PC-3 (cell line): ENCODE measurements around the gene SLFN13. TPM values are rescaled to one million over a fixed set of nuclear protein-coding genes. Genes with fewer than 3 reads are reported as not detected.
A peak's percentile ranks its signal among the peaks of the same experiment; 100 is the strongest.

ENCODE experiments used
- ATAC-seq: fragments of 200-7000 bp; cut with Tn5 transposase; 2 replicates; pipeline ENCODE4 v1.9.1; 2020; ENCODE audit warnings: mild to moderate bottlenecking, moderate library complexity
- BruUV-seq: library from RNA; stranded (reverse); fragments of 400-500 nt; replicated peaks from 2 replicates; lab custom pipeline; 2021; lab: Mats Ljungman, UMichigan
- CTCF ChIA-PET: fragments of 300-600 bp; sonication (Branson Sonifier 250); formaldehyde crosslinking; loops from one replicate; lab custom pipeline; 2022; ENCODE audit warnings: antibody characterized with exemption; lab: Charles Lee
- POLR2A ChIA-PET: fragments of 300-600 bp; sonication (Branson Sonifier 250); formaldehyde crosslinking; loops from one replicate; lab custom pipeline; 2022; ENCODE audit warnings: antibody characterized with exemption; ENCODE audit not compliant: unreplicated experiment; lab: Charles Lee
- DNase-seq: peaks from one replicate; pipeline ENCODE4 v3.0.0-alpha.2; 2015
- H2AFZ ChIP-seq: fragments of 300-600 bp; sonication (generic); 2 replicates; pipeline ENCODE4 v1.6.0; 2016; ENCODE audit warnings: antibody characterized with exemption, low read length
- H3F3A ChIP-seq: fragments of 300-600 bp; sonication (generic); one replicate; pipeline ENCODE4 v1.6.0; 2017; ENCODE audit warnings: antibody characterized with exemption, low read length, control low read depth, mild to moderate bottlenecking; ENCODE audit not compliant: unreplicated experiment
- H3K27ac ChIP-seq: fragments of 300-600 bp; sonication (generic); 2 replicates; pipeline ENCODE4 v1.5.1; 2016; ENCODE audit warnings: mild to moderate bottlenecking, low read length
- H3K27me3 ChIP-seq: fragments of 300-600 bp; sonication (generic); 2 replicates; pipeline ENCODE4 v1.6.1; 2016; ENCODE audit warnings: low read length, mixed read lengths
- H3K36me3 ChIP-seq: fragments of 300-600 bp; sonication (generic); 2 replicates; pipeline ENCODE4 v1.6.1; 2016; ENCODE audit warnings: low read depth, mixed run types, low read length, mixed read lengths
- H3K4me1 ChIP-seq: fragments of 300-600 bp; sonication (generic); 2 replicates; pipeline ENCODE4 v1.5.1; 2016; ENCODE audit warnings: low read length; ENCODE audit not compliant: insufficient read depth
- H3K4me2 ChIP-seq: fragments of 300-600 bp; sonication (generic); 2 replicates; pipeline ENCODE4 v1.6.0; 2016; ENCODE audit warnings: low read length
- H3K4me3 ChIP-seq: fragments of 300-600 bp; sonication (generic); 2 replicates; pipeline ENCODE4 v1.5.1; 2016; ENCODE audit warnings: mild to moderate bottlenecking, low read length, mixed read lengths
- H3K79me2 ChIP-seq: fragments of 300-600 bp; sonication (generic); 2 replicates; pipeline ENCODE4 v1.6.1; 2017; ENCODE audit warnings: low read length, mixed read lengths
- H3K9ac ChIP-seq: fragments of 300-600 bp; sonication (generic); 2 replicates; pipeline ENCODE4 v1.6.0; 2016; ENCODE audit warnings: mild to moderate bottlenecking, low read length
- H3K9me2 ChIP-seq: fragments of 300-600 bp; sonication (generic); replicated peaks from 2 replicates; pipeline ENCODE4 v1.6.1; 2016; ENCODE audit warnings: mixed run types, low read length, mixed read lengths
- H3K9me3 ChIP-seq: fragments of 300-600 bp; sonication (generic); 2 replicates; pipeline ENCODE4 v1.6.1; 2016; ENCODE audit warnings: low read length, mixed read lengths
- H4K20me1 ChIP-seq: fragments of 300-600 bp; sonication (generic); 2 replicates; pipeline ENCODE4 v1.6.1; 2016; ENCODE audit warnings: low read length, mixed read lengths
- CTCF ChIP-seq: fragments of 300-600 bp; sonication (generic); conservative IDR thresholded peaks from 2 replicates; pipeline ENCODE4 v1.5.1; 2017; ENCODE audit warnings: antibody characterized with exemption, low read depth, mild to moderate bottlenecking, low read length
- EZH2 ChIP-seq: fragments of 300-600 bp; sonication (generic); IDR thresholded peaks from one replicate; pipeline ENCODE4 v1.6.1; 2017; ENCODE audit warnings: antibody characterized with exemption, mild to moderate bottlenecking, low read length; ENCODE audit not compliant: unreplicated experiment
- EZH2phosphoT487 ChIP-seq: fragments of 300-600 bp; sonication (generic); IDR thresholded peaks from 2 replicates; pipeline ENCODE4 v1.6.1; 2018; ENCODE audit warnings: mild to moderate bottlenecking, antibody characterized with exemption, low read length, borderline replicate concordance
- intact Hi-C: fragments of 100-400 bp; cut with micrococcal nuclease; formaldehyde crosslinking; loops from 2 replicates; pipeline ENCODE4 v1.9.0; 2023
- total RNA-seq: library from RNA; depleted of rRNA; stranded (reverse); fragments of >200 nt; gene quantifications from 2 replicates; pipeline ENCODE4 v1.2.3, GENCODE V29; 2014

Gene SLFN13
- total RNA-seq, 1 experiment from 2014 or later, result 8.2 TPM

GRCh38 chr17:35438433-35438832 is 10.1 kb downstream of the SLFN13 start:
- H3K27me3 ChIP-seq, result no peaks in the 10 kb centered on the region
- no peak for DNase-seq
- TF ChIP-seq EZH2phosphoT487, result no peak
- ATAC-seq, result no peak
- H3K4me2 ChIP-seq, result no peak overlapping the region
- H3K9me2 ChIP-seq, result no peaks in the 10 kb centered on the region
- H2AFZ ChIP-seq, result no peak overlapping the region
- H3K4me1 ChIP-seq, result peaks cover 6% of the 10 kb centered on the region
- no peaks in the 10 kb centered on the region for H4K20me1 ChIP-seq
- CTCF ChIA-PET, result no interaction called here
- POLR2A ChIA-PET, result no interaction called here
- no peak overlapping the region for H3K9ac ChIP-seq
- no peak overlapping the region for H3K4me3 ChIP-seq
- H3K9me3 ChIP-seq, result no peaks in the 10 kb centered on the region
- BruUV-seq, result no TSS peak
- H3K79me2 ChIP-seq, result no peaks in the 10 kb centered on the region
- intact Hi-C loops, result no loop called here
- no peaks in the 10 kb centered on the region for H3K36me3 ChIP-seq
- H3F3A ChIP-seq, result no peaks in the 10 kb centered on the region
- H3K27ac ChIP-seq, result no peak overlapping the region

GRCh38 chr17:35433075-35433894 is 15.3 kb downstream of the SLFN13 start:
- intact Hi-C loops, result no loop called here
- Histone ChIP-seq H3K27ac (no peak overlapping the region), H3K36me3 (no peaks in the 10 kb centered on the region), H3K9me2 (no peaks in the 10 kb centered on the region), H4K20me1 (no peaks in the 10 kb centered on the region), H3K9me3 (no peaks in the 10 kb centered on the region), H3F3A (no peaks in the 10 kb centered on the region), H3K79me2 (no peaks in the 10 kb centered on the region), H3K4me1 (peaks cover 11% of the 10 kb centered on the region), H3K4me3 (no peak overlapping the region), H3K4me2 (peak overlapping the region; percentile 37; the same call in 1 of the 2 replicates), H2AFZ (no peak overlapping the region), H3K27me3 (no peaks in the 10 kb centered on the region), H3K9ac (no peak overlapping the region)
- BruUV-seq, result no TSS peak
- ATAC-seq, result peak; percentile 100
- peak; percentile 88 for DNase-seq
- no peak for TF ChIP-seq EZH2phosphoT487
- no peak for TF ChIP-seq CTCF
- TF ChIP-seq EZH2, result no peak
- CTCF ChIA-PET, result interaction anchor here (0.5 kb wide), 1 partner anchor 106 kb away, joined by 6 read pairs; no protein-coding TSS in a partner anchor
- POLR2A ChIA-PET, result interaction anchor here (0.7 kb wide), 1 partner anchor 358 kb away, joined by 3 read pairs; no protein-coding TSS in a partner anchor

- TF ChIP-seq EZH2phosphoT487 (no peak), CTCF (no peak), EZH2 (no peak)
- Histone ChIP-seq H3K27ac (no peak within 1 kb of the TSS), H3K4me1 (peaks cover 11% of the 10 kb centered on the region), H3K27me3 (no peaks in the 10 kb centered on the region), H3K79me2 (no peaks in the 10 kb centered on the region), H4K20me1 (no peaks in the 10 kb centered on the region), H3K9ac (no peak within 1 kb of the TSS), H3K36me3 (no peaks in the 10 kb centered on the region), H3F3A (no peaks in the 10 kb centered on the region), H3K9me2 (no peaks in the 10 kb centered on the region), H2AFZ (no peak within 1 kb of the TSS), H3K4me2 (peak within 1 kb of the TSS; percentile 21; the same call in 1 of the 2 replicates), H3K4me3 (no peak within 1 kb of the TSS), H3K9me3 (no peaks in the 10 kb centered on the region)
- intact Hi-C loops, result no loop called here
- ChIA-PET CTCF (no interaction called here), POLR2A (no interaction called here)
- no TSS peak for BruUV-seq
- DNase-seq (no peak), ATAC-seq (no peak)
Observed at GRCh38 chr17:35432176-35433074, 16.1 kb downstream of the SLFN13 start, which contains the start of gene SLFN12. Gene SLFN12 (minus strand): TSS chr17:35432500. CDS start chr17:35423028, 9,472 bp downstream.
